HCT116 (cell line): ENCODE data around the gene MAML3. TPM values are rescaled to one million over a fixed set of nuclear protein-coding genes. Genes with fewer than 3 reads are reported as not detected.
A peak's percentile ranks its signal among the peaks of the same experiment; 100 is the strongest.

Experiments
- ATAC-seq: fragments of 200-7000 bp; cut with Tn5 transposase; 2 replicates; pipeline ENCODE4 v1.9.1; 2020; ENCODE audit warnings: mild to moderate bottlenecking, moderate library complexity
- BruUV-seq: library from RNA; stranded (reverse); fragments of 400-500 nt; replicated peaks from 2 replicates; lab custom pipeline; 2021; lab: Mats Ljungman, UMichigan
- CTCF ChIA-PET: fragments of 300-600 bp; sonication (Branson Sonifier 250); formaldehyde crosslinking; loops from one replicate; lab custom pipeline; 2021; ENCODE audit warnings: antibody characterized with exemption; lab: Charles Lee
- POLR2A ChIA-PET: fragments of 300-600, 350-600 bp; sonication (Branson Sonifier 250); formaldehyde crosslinking; loops from one replicate; lab custom pipeline; 2021; ENCODE audit warnings: antibody characterized with exemption; lab: Charles Lee
- RAD21 ChIA-PET, 2 experiments: fragments of 300-600 bp; sonication (Branson Sonifier 250); formaldehyde crosslinking; loops; one replicate each; lab custom pipeline; 2023; ENCODE audit warnings: low total read pairs in 2 of 2; ENCODE audit not compliant: uncharacterized antibody in 2 of 2, unreplicated experiment in 2 of 2, low non-redundant PET in 1 of 2; lab: Charles Lee
- DNase-seq: peaks from one replicate; pipeline ENCODE4 v3.0.0-alpha.2; 2010; ENCODE audit warnings: low read depth, low spot score
- H2AFZ ChIP-seq: fragments of 200-600 bp; shearing (Covaris generic), sonication (generic); 2 replicates; pipeline ENCODE4 v1.6.1; 2017; ENCODE audit warnings: low read depth, mixed run types, mixed read lengths, antibody characterized with exemption, low read length; ENCODE audit not compliant: poor library complexity, severe bottlenecking
- H3K27ac ChIP-seq: 2 replicates; pipeline ENCODE4 v1.5.1; 2012; ENCODE audit warnings: low read depth, low read length
- H3K27me3 ChIP-seq: fragments of 200-600 bp; sonication (generic); 2 replicates; pipeline ENCODE4 v1.6.1; 2016; ENCODE audit warnings: mixed run types, low read length, mixed read lengths; ENCODE audit not compliant: insufficient read depth
- H3K36me3 ChIP-seq, 2 experiments: fragments of 200-500 bp in 1 of 2; fragments of 200-600 bp in 1 of 2; sonication (Bioruptor generic) in 1 of 2; sonication (generic) in 1 of 2; 2 replicates each; pipeline versions ENCODE4 v1.5.1 to v1.6.1; 2014 to 2016; ENCODE audit warnings: low read length in 2 of 2, inconsistent platforms in 1 of 2, mixed read lengths in 1 of 2, mixed run types in 1 of 2; ENCODE audit not compliant: insufficient read depth in 2 of 2, control insufficient read depth in 1 of 2
- H3K4me1 ChIP-seq, 2 experiments: fragments of 200-600 bp in 1 of 2; sonication (generic) in 1 of 2; 2 replicates each; pipeline versions ENCODE4 v1.5.1 to v1.6.1; 2012 to 2017; ENCODE audit warnings: low read length in 2 of 2, inconsistent platforms in 1 of 2, mild to moderate bottlenecking in 1 of 2, mixed read lengths in 1 of 2, mixed run types in 1 of 2, moderate library complexity in 1 of 2; ENCODE audit not compliant: insufficient read depth in 2 of 2, control insufficient read depth in 1 of 2
- H3K4me2 ChIP-seq: fragments of 200-600 bp; sonication (generic); 2 replicates; pipeline ENCODE4 v1.6.1; 2017; ENCODE audit warnings: mixed run types, low read length, mixed read lengths
- H3K4me3 ChIP-seq, 2 experiments: fragments of 200-600 bp in 1 of 2; sonication (generic) in 1 of 2; replicated peaks in 1 of 2; 2 replicates each; pipeline ENCODE4 v1.5.1; 2011 to 2016; ENCODE audit warnings: low read length in 2 of 2, control low read depth in 1 of 2, low read depth in 1 of 2, mild to moderate bottlenecking in 1 of 2, mixed read lengths in 1 of 2, mixed run types in 1 of 2
- H3K79me2 ChIP-seq: fragments of 200-600 bp; sonication (generic); 2 replicates; pipeline ENCODE4 v1.6.1; 2017; ENCODE audit warnings: mild to moderate bottlenecking, mixed run types, low read length, moderate library complexity, mixed read lengths; ENCODE audit not compliant: insufficient read depth
- H3K9ac ChIP-seq: fragments of 200-600 bp; sonication (generic); 2 replicates; pipeline ENCODE4 v1.6.1; 2016; ENCODE audit warnings: low read length, mixed read lengths
- H3K9me2 ChIP-seq: fragments of 200-600 bp; sonication (generic), shearing (Covaris generic); 2 replicates; pipeline ENCODE4 v1.6.1; 2017; ENCODE audit warnings: mixed run types, mild to moderate bottlenecking, moderate library complexity; ENCODE audit not compliant: insufficient read depth
- H3K9me3 ChIP-seq, 2 experiments: fragments of 200-500 bp in 1 of 2; fragments of 200-600 bp in 1 of 2; sonication (Bioruptor generic) in 1 of 2; sonication (generic) in 1 of 2; 2 replicates each; pipeline ENCODE4 v1.6.1; 2014 to 2017; ENCODE audit warnings: low read length in 2 of 2, mixed read lengths in 2 of 2, inconsistent platforms in 1 of 2, low read depth in 1 of 2, mild to moderate bottlenecking in 1 of 2, mixed run types in 1 of 2, moderate library complexity in 1 of 2; ENCODE audit not compliant: control insufficient read depth in 1 of 2, insufficient read depth in 1 of 2
- H4K20me1 ChIP-seq: fragments of 200-600 bp; sonication (generic), shearing (Covaris generic); 2 replicates; pipeline ENCODE4 v1.6.1; 2017; ENCODE audit warnings: mixed run types, mild to moderate bottlenecking, moderate library complexity; ENCODE audit not compliant: insufficient read depth
- EGR1 ChIP-seq: IDR thresholded peaks from 2 replicates; pipeline ENCODE4 v1.6.1; 2012; ENCODE audit warnings: low read depth
- ELF1 ChIP-seq: IDR thresholded peaks from 2 replicates; pipeline ENCODE4 v1.6.1; 2012; ENCODE audit warnings: low read depth, borderline replicate concordance
- FOSL1 ChIP-seq: IDR thresholded peaks from 2 replicates; pipeline ENCODE4 v1.6.1; 2012; ENCODE audit warnings: low read depth
- POLR2A ChIP-seq: IDR thresholded peaks from 2 replicates; pipeline ENCODE4 v1.7.0; 2011; ENCODE audit warnings: borderline replicate concordance; ENCODE audit not compliant: insufficient read depth, insufficient read length; ENCODE audit errors: extremely low read depth
- RAD21 ChIP-seq: IDR thresholded peaks from 2 replicates; pipeline ENCODE4 v1.6.1; 2012; ENCODE audit warnings: low read depth, mild to moderate bottlenecking
- TCF7L2 ChIP-seq: IDR thresholded peaks from 2 replicates; pipeline ENCODE4 v1.7.0; 2011; ENCODE audit warnings: borderline replicate concordance, inconsistent platforms; ENCODE audit not compliant: insufficient read depth, insufficient read length; ENCODE audit errors: extremely low read depth
- YY1 ChIP-seq: IDR thresholded peaks from 2 replicates; pipeline ENCODE4 v1.6.1; 2011; ENCODE audit warnings: low read length, low read depth, moderate library complexity, mild to moderate bottlenecking; ENCODE audit not compliant: insufficient replicate concordance; ENCODE audit errors: extremely low read depth
- intact Hi-C: fragments of 100-400 bp; cut with micrococcal nuclease; formaldehyde crosslinking; loops from 2 replicates; pipeline ENCODE4 v1.10.0; 2022
- total RNA-seq: library from RNA; stranded (reverse); gene quantifications from one replicate; pipeline ENCODE4 v1.2.1, GENCODE V29; 2021; ENCODE audit not compliant: unreplicated experiment

The MAML3 gene
- total RNA-seq, 1 experiment from 2014 or later, result 3.1 TPM

DNA sequence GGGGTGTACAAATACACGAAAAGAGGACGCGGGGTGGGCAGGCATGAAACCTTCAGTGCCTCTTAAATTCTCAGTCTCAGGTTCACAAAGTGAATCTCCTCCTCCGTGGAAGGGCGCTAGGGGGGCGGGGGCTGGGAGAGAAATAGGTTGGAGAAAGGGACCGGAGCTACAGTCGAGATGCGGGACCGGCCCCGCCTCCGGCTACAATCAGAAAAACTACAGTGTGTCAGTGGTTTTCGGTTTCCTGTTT is 3.4 kb downstream of the MAML3 start:
- Histone ChIP-seq H3K9ac (peak overlapping the region; percentile 69), H2AFZ (peak overlapping the region; percentile 92), H3K4me2 (peak overlapping the region; percentile 97), H3K27me3 (no peaks in the 10 kb centered on the region), H3K4me1 (peaks cover 8 to 30% of the 10 kb centered on the region in 2 experiments), H3K9me3 (no peaks in the 10 kb centered on the region), H3K36me3 (no peaks in the 10 kb centered on the region), H4K20me1 (no peaks in the 10 kb centered on the region), H3K79me2 (no peaks in the 10 kb centered on the region), H3K27ac (peak overlapping the region; percentile 90), H3K4me3 (peak overlapping the region; percentile 70 to 80), H3K9me2 (no peaks in the 10 kb centered on the region)
- POLR2A ChIA-PET, result interaction anchor here (0.6 to 1.8 kb wide), 9 partner anchors 9 to 137 kb away, joined by 3 to 6 read pairs (median 3); no protein-coding TSS in a partner anchor
- DNase-seq (no peak), ATAC-seq (peak; percentile 42)
- RAD21 ChIA-PET, result interaction anchor here in 1 of 2 experiments (0.6 kb wide), 1 partner anchor 566 kb away, joined by 3 read pairs; no protein-coding TSS in a partner anchor
- no TSS peak for BruUV-seq
- TF ChIP-seq ELF1, result no peak
- intact Hi-C loops, result loop anchor here (2.0 to 5.0 kb wide), 4 partner anchors 53 to 493 kb away; no protein-coding TSS in a partner anchor
- CTCF ChIA-PET, result interaction anchor here (0.9 to 2.3 kb wide), 3 partner anchors 98 to 179 kb away, joined by 4 to 10 read pairs (median 4); no protein-coding TSS in a partner anchor

GRCh38 chr4:140149846-140150635 is 3.9 kb downstream of the MAML3 start:
- Histone ChIP-seq H3K9me2 (no peaks in the 10 kb centered on the region), H4K20me1 (no peaks in the 10 kb centered on the region), H3K4me1 (peaks cover 8 to 30% of the 10 kb centered on the region in 2 experiments), H3K36me3 (no peaks in the 10 kb centered on the region), H3K9me3 (no peaks in the 10 kb centered on the region), H2AFZ (peak overlapping the region; percentile 92), H3K27ac (peak overlapping the region; percentile 90), H3K4me2 (peak overlapping the region; percentile 97), H3K79me2 (no peaks in the 10 kb centered on the region), H3K9ac (peak overlapping the region; percentile 69), H3K27me3 (no peaks in the 10 kb centered on the region), H3K4me3 (peak overlapping the region; percentile 70 to 80)
- intact Hi-C loops, result loop anchor here (2.0 to 5.0 kb wide), 4 partner anchors 53 to 493 kb away; no protein-coding TSS in a partner anchor
- CTCF ChIA-PET, result interaction anchor here (0.9 to 2.3 kb wide), 3 partner anchors 98 to 180 kb away, joined by 4 to 10 read pairs (median 4); no protein-coding TSS in a partner anchor
- peak; percentile 38 for DNase-seq
- RAD21 ChIA-PET, result interaction anchor here in 1 of 2 experiments (0.6 kb wide), 1 partner anchor 566 kb away, joined by 3 read pairs; no protein-coding TSS in a partner anchor
- peak; percentile 15 for TF ChIP-seq TCF7L2
- TF ChIP-seq FOSL1, result no peak
- TF ChIP-seq RAD21, result no peak
- peak; percentile 18 for TF ChIP-seq POLR2A
- no peak for TF ChIP-seq YY1
- TF ChIP-seq EGR1, result no peak
- peak; percentile 37 for ATAC-seq
- TSS peak; percentile 41 for BruUV-seq
- POLR2A ChIA-PET, result interaction anchor here (0.9 to 1.8 kb wide), 6 partner anchors 8 to 52 kb away, joined by 3 to 6 read pairs (median 4); no protein-coding TSS in a partner anchor
